ENCODE data around the gene MSANTD4.
"Not testable (repeated sequence)": the region's sequence is repeated elsewhere in the genome, so short reads cannot be mapped to it uniquely, and the experiment has no call there.

MSANTD4 gene

DNA sequence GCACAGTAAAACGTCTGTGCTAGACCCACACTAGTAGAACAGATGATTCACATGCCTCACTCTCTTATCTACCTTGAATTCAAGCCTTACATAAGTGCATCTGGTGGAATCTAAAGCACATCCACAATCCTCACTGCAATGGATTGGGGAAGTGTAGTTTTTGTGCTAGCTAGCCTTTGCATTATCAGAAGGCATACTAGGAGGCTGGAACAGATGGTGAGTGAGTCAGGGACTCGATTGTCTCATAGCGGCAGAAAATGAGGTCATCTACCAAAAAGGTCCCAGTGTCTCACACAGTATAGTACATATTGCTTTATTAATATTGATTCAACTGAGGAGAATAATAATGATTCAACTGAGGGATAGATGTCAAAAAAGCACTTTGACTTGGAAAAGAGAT, 9.3 kb downstream of the MSANTD4 start:
- peak; percentile 53 for DNase-seq

DNA sequence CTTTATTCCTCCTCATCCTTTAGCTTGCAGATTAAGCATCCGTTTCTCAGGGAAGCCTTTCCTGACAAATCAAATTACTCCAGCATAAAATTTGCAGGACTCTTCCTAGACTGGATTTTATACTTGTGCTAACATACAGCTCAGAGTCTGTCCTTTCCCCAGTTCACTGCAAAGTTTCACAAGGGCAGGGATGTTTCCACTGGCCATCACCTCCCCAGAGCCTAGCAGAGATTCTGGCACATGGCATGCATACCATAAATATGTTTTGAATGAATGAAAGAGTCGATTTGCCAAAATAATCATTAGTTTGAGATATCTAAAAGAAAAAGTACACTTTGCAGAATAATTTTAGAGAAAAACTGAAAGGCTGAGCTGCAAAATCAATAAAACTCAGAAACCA, 10.6 kb downstream of the MSANTD4 start:
- no peak for DNase-seq

DNA sequence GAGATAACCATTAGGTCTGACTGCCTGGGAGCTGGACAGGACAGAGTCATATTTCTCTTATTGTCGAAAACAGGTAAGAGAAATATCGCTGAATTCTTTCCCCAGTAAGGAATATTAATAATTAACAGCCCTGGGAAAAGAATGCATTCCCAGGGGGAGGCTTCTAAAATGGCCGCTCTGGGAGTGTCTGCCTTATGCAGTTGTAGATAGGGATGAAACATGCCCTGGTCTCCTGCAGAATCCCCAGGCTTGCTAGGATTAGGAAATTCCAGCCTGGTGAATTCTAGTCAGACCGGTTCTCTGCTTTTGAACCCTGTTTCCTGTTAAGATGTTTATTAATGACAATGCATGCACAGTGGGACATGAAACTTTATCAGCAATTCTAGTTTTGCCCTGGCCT, 18.9 kb downstream of the MSANTD4 start:
- not testable (repeated sequence) for DNase-seq

DNA sequence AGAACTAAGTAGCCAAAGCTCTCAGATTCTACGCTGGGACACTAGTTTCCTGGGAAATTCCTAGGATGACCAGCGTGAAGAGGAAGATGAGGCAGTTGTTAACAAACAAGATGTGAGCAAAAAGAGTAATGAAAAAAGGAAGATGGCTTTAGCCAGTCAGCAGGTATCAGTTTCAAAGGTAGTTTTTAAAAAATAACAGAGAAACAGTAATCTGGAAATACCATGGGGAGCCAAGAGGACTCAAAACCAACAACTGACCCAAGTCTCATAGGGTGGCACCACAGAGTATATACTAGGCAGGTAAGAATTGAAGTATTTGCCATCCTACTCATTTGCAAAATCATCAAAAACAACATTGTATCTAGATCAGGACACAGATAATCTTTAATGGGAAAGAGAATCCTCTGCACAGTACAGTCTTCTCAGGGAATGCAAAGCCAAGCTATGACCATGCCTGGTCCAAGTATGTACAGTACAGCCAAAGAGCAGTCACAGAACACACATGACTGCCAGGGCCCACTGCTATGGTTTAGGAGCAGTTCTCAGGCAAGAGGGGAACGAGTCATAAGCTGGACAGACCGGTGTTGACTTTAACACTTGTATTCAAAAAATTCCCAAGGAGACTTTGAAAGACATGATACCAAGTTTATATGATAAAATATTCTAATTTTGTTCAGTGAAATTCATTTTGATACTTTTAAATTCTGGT, 20.6 kb downstream of the MSANTD4 start:
- DNase-seq: no peak

DNA sequence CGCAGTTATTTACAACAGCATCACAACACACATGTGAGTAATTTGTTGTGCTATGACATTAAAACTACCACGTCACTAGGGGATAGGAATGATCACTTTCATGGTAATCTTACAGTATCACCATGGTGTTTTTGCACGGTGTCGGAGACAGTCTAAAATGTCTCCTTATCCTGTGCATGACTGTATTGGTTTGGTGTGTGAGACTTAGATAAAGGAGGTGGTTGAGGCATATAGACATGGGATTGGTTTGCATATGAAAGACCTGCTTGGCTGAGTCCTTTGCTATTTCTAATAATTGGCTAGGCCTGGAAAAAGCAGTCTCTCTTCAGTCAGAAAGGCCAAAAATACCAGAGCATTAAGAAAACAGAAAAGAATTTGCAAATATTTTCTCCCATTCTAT, 30.2 kb downstream of the MSANTD4 start:
- no peak for DNase-seq

DNA sequence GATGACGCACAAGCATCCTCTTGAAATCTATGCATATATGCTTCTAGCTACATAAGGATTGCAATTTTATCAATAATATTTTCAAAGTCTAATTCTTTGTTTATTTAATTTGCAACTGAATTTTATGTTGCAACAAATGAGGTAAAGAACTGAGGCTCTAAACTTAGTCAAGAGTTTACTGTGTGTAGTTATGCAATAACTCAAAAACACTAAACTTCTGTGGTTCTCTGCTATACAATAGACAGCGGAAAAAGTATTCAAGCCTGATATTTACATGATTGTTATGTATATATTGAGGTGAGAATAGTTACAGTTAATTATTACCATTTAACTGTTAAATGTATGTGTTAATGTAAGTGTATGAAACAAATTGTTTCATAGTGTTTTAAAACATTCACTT, 32.9 kb downstream of the MSANTD4 start:
- DNase-seq: no peak

DNA sequence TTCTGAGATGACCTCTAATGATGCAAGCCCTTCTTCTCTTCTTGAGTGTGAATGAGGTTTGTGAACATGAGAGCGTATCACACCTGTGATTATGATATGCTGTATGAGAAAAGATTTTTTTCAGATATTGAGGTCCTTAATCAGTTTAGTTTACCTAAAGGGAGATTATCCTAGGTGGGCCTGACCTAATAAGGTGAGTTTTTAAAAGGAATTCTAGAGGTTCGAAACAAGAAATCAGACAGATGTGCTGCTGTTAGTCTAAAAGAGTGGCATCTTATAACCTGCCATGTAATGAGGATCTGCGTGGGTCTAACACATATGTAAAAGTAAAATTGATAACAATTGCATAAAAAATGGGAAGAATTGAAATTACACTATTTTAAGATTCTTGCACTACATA, 33.8 kb downstream of the MSANTD4 start:
- DNase-seq: no peak

DNA sequence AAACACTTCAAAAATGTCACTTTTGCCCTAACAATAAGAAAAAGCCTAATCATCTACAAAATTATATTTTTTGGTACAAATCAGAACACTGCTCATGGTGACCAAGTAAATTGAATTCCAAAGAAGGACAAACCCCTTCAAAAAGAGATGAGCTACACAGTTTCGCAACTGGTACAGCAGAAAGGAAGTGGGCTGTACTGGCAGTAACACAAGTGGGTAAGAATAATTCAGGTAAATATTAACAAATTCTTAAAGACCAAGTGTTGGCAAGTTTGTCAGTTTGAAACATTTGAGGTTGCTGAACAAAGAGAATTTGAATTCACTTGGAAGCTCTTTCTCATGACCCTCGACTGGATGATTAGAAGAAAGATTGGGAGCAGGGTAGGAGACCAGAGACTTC, 35.5 kb downstream of the MSANTD4 start:
- DNase-seq: no peak

DNA sequence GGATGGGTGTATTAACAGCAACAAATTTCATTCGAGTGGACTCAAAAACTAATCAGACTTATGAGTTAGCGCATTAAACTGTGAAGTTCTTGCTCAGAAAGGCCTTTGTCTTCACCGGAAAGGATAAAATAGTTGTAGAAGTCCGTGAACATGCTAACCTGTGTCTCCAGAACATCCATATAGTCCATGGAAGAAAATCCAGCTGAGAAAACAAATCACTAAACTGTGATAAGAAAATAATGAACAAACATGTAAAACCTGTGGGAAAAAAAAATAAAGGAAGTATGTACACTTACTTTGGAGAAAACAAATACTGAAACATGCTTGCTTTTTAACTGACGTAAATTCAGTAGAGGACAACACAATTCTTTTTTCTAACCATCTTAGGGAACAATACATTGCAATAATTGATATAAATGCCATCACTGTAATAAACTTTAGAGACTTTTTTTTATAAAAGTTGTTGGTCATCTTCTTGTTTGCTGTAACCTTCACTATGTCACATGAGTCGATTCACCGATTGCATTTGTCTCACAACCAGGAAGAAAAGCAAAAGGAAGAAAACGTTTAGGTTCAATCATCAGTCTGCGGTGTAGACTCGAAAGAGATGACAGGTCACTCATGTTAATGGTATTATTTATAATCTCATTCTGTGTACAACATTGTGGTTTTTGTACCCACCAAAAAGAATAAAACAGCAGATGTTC, 41.9 kb downstream of the MSANTD4 start:
- no peak for DNase-seq

DNA sequence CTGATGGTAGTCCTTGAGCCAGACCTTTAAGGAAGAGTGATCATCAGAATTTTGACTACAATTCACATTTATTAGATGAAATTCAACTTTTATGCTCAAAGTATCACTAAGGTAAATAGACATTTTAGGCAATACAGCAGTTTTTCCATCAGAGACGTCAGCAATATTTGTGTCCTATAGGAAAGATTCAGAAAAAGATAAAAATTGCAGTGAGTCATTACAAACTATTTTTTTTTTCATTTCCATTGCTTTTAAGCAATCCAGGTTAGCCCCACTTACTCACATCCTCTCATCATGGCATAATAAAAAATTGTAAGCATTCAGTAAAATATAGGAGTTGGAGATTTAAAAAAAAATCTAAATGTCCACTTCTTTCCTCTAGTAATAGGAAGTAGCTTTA, 46.9 kb downstream of the MSANTD4 start:
- peak; percentile 32 for DNase-seq

DNA sequence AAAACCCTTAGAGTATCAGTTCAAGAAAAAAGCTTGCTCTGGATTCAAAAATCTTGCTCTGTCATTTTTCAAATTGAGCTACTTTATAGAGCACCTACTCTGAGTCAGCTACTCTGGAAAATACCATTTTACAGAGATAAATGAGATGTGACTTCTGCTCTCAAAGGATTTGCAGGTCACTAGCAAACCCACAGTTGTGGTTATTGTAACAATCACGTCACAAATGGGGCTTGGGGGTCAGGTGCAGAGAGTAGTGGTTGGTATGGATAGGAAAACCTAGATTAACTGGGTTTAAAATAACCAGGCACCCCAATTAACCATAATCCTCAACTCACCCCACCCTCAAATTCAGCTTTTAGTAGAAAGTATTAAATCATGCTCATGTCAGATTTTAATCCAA, 52.3 kb downstream of the MSANTD4 start:
- no peak for DNase-seq

DNA sequence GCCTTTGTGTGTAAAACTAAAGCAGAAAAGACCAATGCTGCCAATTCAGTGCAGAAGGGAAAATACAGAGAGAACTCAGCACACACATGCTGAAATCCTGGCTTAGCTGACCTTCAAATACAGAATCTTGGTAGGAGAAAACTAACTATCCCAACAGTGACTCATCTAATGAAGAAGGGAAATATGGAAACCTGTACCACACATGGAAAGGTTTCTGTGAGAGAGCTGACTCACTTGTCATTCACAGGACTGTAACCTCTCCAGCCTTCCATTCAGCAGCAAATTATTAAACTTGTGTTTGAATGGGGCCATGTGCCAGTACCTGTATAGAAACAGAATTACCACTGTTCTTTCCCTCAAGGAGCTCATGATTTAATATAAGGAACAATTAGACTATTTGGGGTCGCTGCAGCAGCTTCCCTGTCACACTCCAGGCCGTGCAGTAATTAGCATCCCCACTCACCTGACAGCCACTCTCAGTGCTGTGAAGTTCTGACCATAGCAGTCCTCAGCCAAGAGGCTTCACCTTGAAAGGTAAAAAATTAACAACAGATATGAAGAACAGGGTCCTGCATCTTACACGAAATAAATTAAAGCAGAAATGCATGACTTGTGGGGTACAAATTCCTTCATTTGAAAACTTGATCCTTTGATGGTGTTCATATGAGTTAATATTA, 53.9 kb downstream of the MSANTD4 start:
- peak; percentile 34 for DNase-seq

DNA sequence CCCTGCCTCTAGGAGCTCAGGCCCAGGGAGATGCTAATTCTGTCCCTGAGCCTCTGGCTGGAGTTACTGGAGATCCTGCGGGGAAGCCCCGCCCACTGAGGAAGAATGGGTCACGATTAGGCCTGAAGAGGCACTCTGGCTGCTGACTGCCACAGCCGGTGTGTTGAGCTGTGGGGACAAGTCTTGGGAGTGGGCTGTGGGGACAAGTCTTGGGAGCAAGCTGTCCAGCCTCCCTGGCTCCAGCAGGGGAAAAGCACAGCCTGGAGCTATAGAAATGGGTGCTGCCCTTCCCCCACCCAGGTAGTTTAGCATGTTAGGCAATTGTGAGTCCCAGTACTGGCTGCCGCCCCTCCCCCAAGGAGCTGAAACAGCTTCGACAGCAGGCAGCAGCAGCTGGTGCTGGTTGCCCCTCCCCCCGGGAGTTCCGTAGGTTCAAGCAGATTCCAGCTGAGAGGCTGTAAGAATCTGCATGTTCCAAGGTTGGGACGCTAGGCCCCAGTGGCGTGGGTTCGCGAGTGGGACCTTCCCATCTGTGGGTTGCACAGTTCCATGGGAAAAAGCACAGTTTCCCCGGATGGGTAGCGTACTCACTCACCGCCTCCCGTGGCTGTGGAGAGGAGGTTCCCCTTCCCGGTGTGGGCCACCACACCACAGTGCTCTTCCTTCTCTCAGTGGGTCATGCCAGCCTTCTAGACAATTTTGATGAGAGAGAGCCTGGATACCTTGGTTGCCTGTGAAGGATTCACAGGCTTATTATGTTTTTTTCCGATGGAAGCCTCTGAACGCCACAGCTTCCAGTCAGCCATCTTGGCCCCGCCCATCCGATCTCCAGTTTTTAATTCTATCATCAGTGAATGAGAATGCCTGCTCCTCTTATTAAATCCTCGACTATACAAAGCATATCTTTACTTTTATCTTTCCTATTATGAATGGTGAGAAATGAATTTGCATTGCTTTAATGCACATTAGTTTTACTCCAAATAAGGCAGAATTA, 61.5 kb downstream of the MSANTD4 start:
- no peak for DNase-seq

All from fibroblast of skin of right quadriceps (primary cell).